HepG2 (cell line): Measurements from ENCODE around the gene STKLD1. TPM values are rescaled to one million over a fixed set of nuclear protein-coding genes. Genes with fewer than 3 reads are reported as not detected.

Experiments used
- AHDC1 ChIP-seq: sonication (generic); formaldehyde crosslinking; IDR thresholded peaks from 2 replicates; pipeline ENCODE4 v1.5.1; 2020; ENCODE audit warnings: mild to moderate bottlenecking, missing genetic modification reagents, borderline replicate concordance
- FUBP1 ChIP-seq: sonication (generic); formaldehyde crosslinking; IDR thresholded peaks from 2 replicates; pipeline ENCODE4 v1.5.1; 2020; ENCODE audit warnings: missing genetic modification reagents, mild to moderate bottlenecking, borderline replicate concordance
- IRF1 ChIP-seq: sonication (generic); formaldehyde crosslinking; IDR thresholded peaks from 2 replicates; pipeline ENCODE4 v1.4.0; 2020; ENCODE audit warnings: low read depth, mild to moderate bottlenecking, missing genetic modification reagents
- POGZ ChIP-seq: sonication (generic); formaldehyde crosslinking; IDR thresholded peaks from 2 replicates; pipeline ENCODE4 v1.4.0; 2020; ENCODE audit warnings: mild to moderate bottlenecking, missing genetic modification reagents
- PRDM10 ChIP-seq: sonication (generic); formaldehyde crosslinking; IDR thresholded peaks from 2 replicates; pipeline ENCODE4 v1.4.0; 2020; ENCODE audit warnings: low read depth, missing genetic modification reagents
- RERE ChIP-seq: IDR thresholded peaks from 2 replicates; pipeline ENCODE4 v1.6.1; 2016; ENCODE audit warnings: low read depth, missing genetic modification reagents, missing compliant biosample characterization
- ZNF564 ChIP-seq: sonication (generic); formaldehyde crosslinking; IDR thresholded peaks from 2 replicates; pipeline ENCODE4 v1.8.1; 2023; ENCODE audit warnings: mild to moderate bottlenecking, missing genetic modification reagents
- ZNF652 ChIP-seq: IDR thresholded peaks from 2 replicates; pipeline ENCODE4 v1.6.1; 2016; ENCODE audit warnings: low read depth, borderline replicate concordance
- polyA plus RNA-seq, 8 experiments: library from polyadenylated mRNA; depleted of rRNA in 3 of 8; stranded (reverse) in 7 of 8; unstranded in 1 of 8; fragments of >200 nt; fragmentation: Illumina TruSeq in 4 of 8; extraction: Trizol in 4 of 8; gene quantifications; 2 replicates each; pipeline versions ENCODE4 v1.2.1 to v1.2.3, GENCODE V29; 2011 to 2016; ENCODE audit warnings: low read depth in 4 of 8, missing spikeins in 1 of 8, mixed read lengths in 1 of 8; ENCODE audit not compliant: insufficient read depth in 1 of 8
- total RNA-seq, 5 experiments: library from RNA; depleted of rRNA; stranded (reverse); fragments of >200 nt; fragmentation: Illumina TruSeq; extraction: Trizol; gene quantifications; 2 replicates each; pipeline ENCODE4 v1.2.3, GENCODE V29; 2016; ENCODE audit warnings: low read depth in 1 of 5

The STKLD1 gene
- total and polyA plus RNA-seq, 2 of the 13 experiments (the other 11 are each of a cell fraction or from before 2014, with no cell fraction given): 1.5 to 2.2 TPM

- TF ChIP-seq IRF1 (CRISPR knock-in tag) (no peak), ZNF564 (CRISPR knock-in tag) (no peak), FUBP1 (CRISPR knock-in tag) (no peak), RERE (CRISPR knock-in tag) (0 out of 2 replicates have a peak, but pooled peaks have one; percentile 29), POGZ (peak; percentile 83), ZNF652 (peak; percentile 40; the same call in 1 of the 2 replicates), PRDM10 (CRISPR knock-in tag) (no peak), AHDC1 (CRISPR knock-in tag) (no peak; the same call in 1 of the 2 replicates)
Observed at GRCh38 chr9:133335924-133336811, 40.0 kb upstream of the STKLD1 start, which contains the start of gene SURF6 (continued).
